ENCODE data around the gene EFNA2.
A peak's percentile ranks its signal among the peaks of the same experiment; 100 is the strongest.

Gene EFNA2

GRCh38 chr19:1285737-1286360 lies at the start of gene EFNA2:
TSS of gene EFNA2 (plus strand) at chr19:1285873. CDS start at chr19:1286169, 296 bp downstream.
- no peak for DNase-seq (ENCODE audit: low read depth)
- H3K4me3 ChIP-seq (ENCODE audit: control insufficient read depth, low read depth, low read length), result no peak within 1 kb of the TSS
- TF ChIP-seq CTCF (IDR thresholded peaks at IDR 0.05; ENCODE audit: control insufficient read depth, insufficient read depth, low read depth, low read length, missing control alignments), result no peak

- DNase-seq (ENCODE audit: low read depth), result no peak
- peak overlapping the region; percentile 88 for H3K4me3 ChIP-seq (ENCODE audit: control insufficient read depth, low read depth, low read length)
- no peak for TF ChIP-seq CTCF (IDR thresholded peaks at IDR 0.05; ENCODE audit: control insufficient read depth, insufficient read depth, low read depth, low read length, missing control alignments)
Observed at GRCh38 chr19:1236576-1236975, 49.1 kb upstream of the EFNA2 start.

GRCh38 chr19:1237027-1237659 lies 48.5 kb upstream of the EFNA2 start:
- TF ChIP-seq CTCF (IDR thresholded peaks at IDR 0.05; ENCODE audit: control insufficient read depth, insufficient read depth, low read depth, low read length, missing control alignments), result no peak
- peak overlapping the region; percentile 88 for H3K4me3 ChIP-seq (ENCODE audit: control insufficient read depth, low read depth, low read length)
- DNase-seq (ENCODE audit: low read depth), result no peak

GRCh38 chr19:1237754-1238368 lies 47.8 kb upstream of the EFNA2 start, which contains the start of gene CBARP:
TSS of gene CBARP (minus strand) at chr19:1238005. CDS start at chr19:1236100, 1,905 bp downstream.
- no peak for DNase-seq (ENCODE audit: low read depth)
- TF ChIP-seq CTCF (IDR thresholded peaks at IDR 0.05; ENCODE audit: control insufficient read depth, insufficient read depth, low read depth, low read length, missing control alignments), result no peak
- peak within 1 kb of the TSS; percentile 88 for H3K4me3 ChIP-seq (ENCODE audit: control insufficient read depth, low read depth, low read length)

GRCh38 chr19:1238369-1239303 lies 47.0 kb upstream of the EFNA2 start:
- no peak for DNase-seq (ENCODE audit: low read depth)
- H3K4me3 ChIP-seq (ENCODE audit: control insufficient read depth, low read depth, low read length), result peak overlapping the region; percentile 35
- TF ChIP-seq CTCF (IDR thresholded peaks at IDR 0.05; ENCODE audit: control insufficient read depth, insufficient read depth, low read depth, low read length, missing control alignments), result no peak

- TF ChIP-seq CTCF (IDR thresholded peaks at IDR 0.05; ENCODE audit: control insufficient read depth, insufficient read depth, low read depth, low read length, missing control alignments), result no peak
- no peak for DNase-seq (ENCODE audit: low read depth)
- H3K4me3 ChIP-seq (ENCODE audit: control insufficient read depth, low read depth, low read length), result no peak overlapping the region
Observed at GRCh38 chr19:1239420-1239795, 46.3 kb upstream of the EFNA2 start.

Data from AG09309 (cell line).